HEK293 (cell line): ENCODE data around the gene SUPT4H1.

ENCODE experiments used
- BCL11B ChIP-seq: fragments of 450-650 bp; formaldehyde crosslinking; IDR thresholded peaks from 2 replicates; pipeline ENCODE4 v1.5.1; 2016; ENCODE audit warnings: low read depth, missing biosample characterization, missing genetic modification characterization
- ZNF184 ChIP-seq: fragments of 450-650 bp; IDR thresholded peaks from 2 replicates; pipeline ENCODE4 v1.5.1; 2018; ENCODE audit warnings: missing biosample characterization, mild to moderate bottlenecking, missing genetic modification characterization
- TF ChIP-seq, protein P1 (sequence below): fragments of 450-650 bp; formaldehyde crosslinking; IDR thresholded peaks from 2 replicates; pipeline ENCODE4 v1.5.1; 2016; ENCODE audit warnings: missing biosample characterization, missing genetic modification characterization, borderline replicate concordance

DNA sequence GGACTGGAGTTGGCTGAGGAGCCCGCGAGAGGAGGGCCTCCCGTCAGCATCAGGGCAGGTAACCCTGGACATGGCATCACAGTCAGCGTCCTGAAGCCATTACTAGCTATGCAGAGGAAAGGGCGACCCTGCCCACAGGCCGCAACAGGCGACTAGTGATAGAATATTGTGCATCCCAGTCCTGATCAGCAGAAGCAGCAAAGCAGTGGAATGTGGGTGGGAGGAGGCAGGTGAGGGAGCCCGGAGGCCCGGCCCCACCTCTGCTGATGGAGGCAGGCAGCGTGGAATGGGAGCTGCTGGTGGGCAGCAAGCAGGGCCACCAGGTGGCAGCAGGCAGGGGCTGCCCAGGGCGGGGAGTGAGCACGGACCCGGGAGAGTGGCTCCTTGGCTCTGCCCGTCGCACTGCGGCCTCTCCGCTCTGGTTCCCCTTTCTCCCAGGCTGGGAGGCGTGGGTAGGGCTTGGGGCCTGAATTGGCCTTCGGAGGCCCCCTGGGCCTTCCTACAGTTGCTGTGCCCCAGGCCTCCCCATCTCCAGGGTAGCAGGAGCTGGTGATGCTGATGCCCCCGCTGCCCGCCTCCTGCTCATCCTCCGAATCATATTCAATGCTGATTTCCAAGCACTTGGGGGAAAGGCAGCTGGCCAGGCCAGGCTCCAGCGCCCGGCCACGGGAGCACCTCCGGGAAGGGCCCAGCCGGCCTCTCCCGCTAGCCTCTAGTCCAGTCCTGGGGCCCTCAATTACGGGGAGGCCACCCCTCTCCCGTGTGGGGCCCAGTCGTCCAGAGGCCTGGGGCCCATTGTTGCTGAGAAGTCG lies 43.6 kb downstream of the SUPT4H1 start:
- TF ChIP-seq ZNF184 (tag by site-specific recombination) (no peak), BCL11B (tag by site-specific recombination) (no peak)
- TF ChIP-seq, protein P1, sequence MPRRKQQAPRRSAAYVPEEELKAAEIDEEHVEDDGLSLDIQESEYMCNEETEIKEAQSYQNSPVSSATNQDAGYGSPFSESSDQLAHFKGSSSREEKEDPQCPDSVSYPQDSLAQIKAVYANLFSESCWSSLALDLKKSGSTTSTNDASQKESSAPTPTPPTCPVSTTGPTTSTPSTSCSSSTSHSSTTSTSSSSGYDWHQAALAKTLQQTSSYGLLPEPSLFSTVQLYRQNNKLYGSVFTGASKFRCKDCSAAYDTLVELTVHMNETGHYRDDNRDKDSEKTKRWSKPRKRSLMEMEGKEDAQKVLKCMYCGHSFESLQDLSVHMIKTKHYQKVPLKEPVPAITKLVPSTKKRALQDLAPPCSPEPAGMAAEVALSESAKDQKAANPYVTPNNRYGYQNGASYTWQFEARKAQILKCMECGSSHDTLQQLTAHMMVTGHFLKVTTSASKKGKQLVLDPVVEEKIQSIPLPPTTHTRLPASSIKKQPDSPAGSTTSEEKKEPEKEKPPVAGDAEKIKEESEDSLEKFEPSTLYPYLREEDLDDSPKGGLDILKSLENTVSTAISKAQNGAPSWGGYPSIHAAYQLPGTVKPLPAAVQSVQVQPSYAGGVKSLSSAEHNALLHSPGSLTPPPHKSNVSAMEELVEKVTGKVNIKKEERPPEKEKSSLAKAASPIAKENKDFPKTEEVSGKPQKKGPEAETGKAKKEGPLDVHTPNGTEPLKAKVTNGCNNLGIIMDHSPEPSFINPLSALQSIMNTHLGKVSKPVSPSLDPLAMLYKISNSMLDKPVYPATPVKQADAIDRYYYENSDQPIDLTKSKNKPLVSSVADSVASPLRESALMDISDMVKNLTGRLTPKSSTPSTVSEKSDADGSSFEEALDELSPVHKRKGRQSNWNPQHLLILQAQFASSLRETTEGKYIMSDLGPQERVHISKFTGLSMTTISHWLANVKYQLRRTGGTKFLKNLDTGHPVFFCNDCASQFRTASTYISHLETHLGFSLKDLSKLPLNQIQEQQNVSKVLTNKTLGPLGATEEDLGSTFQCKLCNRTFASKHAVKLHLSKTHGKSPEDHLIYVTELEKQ, result no peak
